Measurements from ENCODE around the gene ITGB6.

ITGB6 gene

DNA sequence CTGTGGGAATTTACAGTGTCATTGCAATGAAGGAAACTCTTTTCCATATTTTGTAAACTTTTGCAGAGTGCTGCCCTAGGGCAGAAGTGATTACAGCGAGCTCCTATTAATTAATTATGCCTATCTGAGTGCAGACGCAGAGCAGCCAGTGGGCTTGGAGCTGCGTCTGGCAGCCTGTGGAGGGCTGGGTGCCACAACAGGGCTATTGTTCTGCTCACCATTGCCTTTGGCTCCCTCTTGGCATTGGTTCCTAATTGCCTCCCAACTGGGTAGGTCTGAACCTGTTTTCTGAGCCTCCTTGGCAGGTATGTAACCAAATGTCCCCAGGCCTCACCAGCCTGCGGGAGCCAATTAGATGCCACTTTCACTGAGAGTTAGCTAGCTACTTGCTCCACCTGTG, 25.6 kb upstream of the ITGB6 start:
- H3K9me3 Mint-ChIP-seq = no peaks in the 10 kb centered on the region
- DNase-seq = no peak

DNA sequence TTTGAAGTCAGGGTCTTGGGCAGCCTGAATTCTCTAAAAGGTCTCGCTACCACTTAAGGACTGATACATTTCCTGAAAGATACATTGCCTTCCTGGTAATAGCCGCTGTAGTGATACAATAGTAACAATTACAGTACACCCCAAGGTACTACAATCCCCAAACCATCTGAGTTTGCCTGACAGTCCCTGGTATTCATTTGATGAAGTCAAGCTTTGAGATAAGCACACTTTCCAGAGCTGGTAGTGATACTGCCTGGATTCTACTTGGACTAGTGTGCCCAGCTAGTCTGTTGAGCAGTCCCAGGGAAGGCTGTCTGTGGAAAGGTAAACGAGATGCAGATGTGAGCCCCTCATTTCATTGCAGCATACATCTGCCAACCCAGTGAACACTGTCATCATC, 24.4 kb upstream of the ITGB6 start:
- no peak for ATAC-seq
- DNase-seq = no peak
- Mint-ChIP-seq H3K9me3 (no peaks in the 10 kb centered on the region), H3K36me3 (ENCODE audit: low read depth) (no peaks in the 10 kb centered on the region), H3K4me1 (peaks cover 45% of the 10 kb centered on the region), H3K27ac (peak overlapping the region; percentile 83), H3K4me3 (no peak overlapping the region), H3K27me3 (peaks cover 5% of the 10 kb centered on the region)

More for the DNA sequence above, 25.6 kb upstream of the ITGB6 start:
- H3K4me1 Mint-ChIP-seq = peaks cover 36% of the 10 kb centered on the region
- no peak overlapping the region for H3K27ac Mint-ChIP-seq
- H3K27me3 Mint-ChIP-seq = peaks cover 5% of the 10 kb centered on the region
- no peaks in the 10 kb centered on the region for H3K36me3 Mint-ChIP-seq (ENCODE audit: low read depth)
- no peak for ATAC-seq
- no peak overlapping the region for H3K4me3 Mint-ChIP-seq

GRCh38 chr2:160224060-160224459, 24.0 kb upstream of the ITGB6 start:
- peak overlapping the region; percentile 83 for H3K27ac Mint-ChIP-seq
- H3K4me3 Mint-ChIP-seq = peak overlapping the region; percentile 42
- DNase-seq (peak; percentile 20), ATAC-seq (peak; percentile 83)
- no peaks in the 10 kb centered on the region for H3K9me3 Mint-ChIP-seq
- H3K36me3 Mint-ChIP-seq (ENCODE audit: low read depth) = no peaks in the 10 kb centered on the region
- H3K4me1 Mint-ChIP-seq = peaks cover 45% of the 10 kb centered on the region
- H3K27me3 Mint-ChIP-seq = peaks cover 5% of the 10 kb centered on the region

DNA sequence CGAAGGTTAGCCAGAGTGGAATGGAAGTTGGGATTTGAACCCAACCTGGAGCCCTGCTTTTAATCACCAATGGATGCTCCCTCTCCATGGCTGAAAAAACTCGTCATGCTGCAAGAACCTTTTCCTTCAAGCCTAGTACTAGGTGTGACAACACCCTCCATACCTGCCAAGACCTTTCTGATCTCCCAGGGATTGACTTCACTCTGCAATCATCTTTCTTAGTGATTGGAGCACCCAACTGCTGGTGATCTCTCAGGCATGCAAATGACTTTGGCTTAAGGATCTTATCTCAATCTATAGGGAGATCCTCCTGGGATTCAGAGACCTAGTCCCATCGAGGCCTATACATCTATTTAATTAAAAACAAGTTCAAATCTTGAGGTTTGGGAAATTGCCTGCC, 23.5 kb upstream of the ITGB6 start:
- peak overlapping the region; percentile 83 for H3K27ac Mint-ChIP-seq
- H3K4me1 Mint-ChIP-seq = peaks cover 45% of the 10 kb centered on the region
- no peaks in the 10 kb centered on the region for H3K36me3 Mint-ChIP-seq (ENCODE audit: low read depth)
- ATAC-seq = no peak
- DNase-seq = no peak
- peak overlapping the region; percentile 42 for H3K4me3 Mint-ChIP-seq
- H3K9me3 Mint-ChIP-seq = no peaks in the 10 kb centered on the region
- peaks cover 5% of the 10 kb centered on the region for H3K27me3 Mint-ChIP-seq

GRCh38 chr2:160222546-160223283, 22.6 kb upstream of the ITGB6 start:
- Mint-ChIP-seq H3K27me3 (peaks cover 5% of the 10 kb centered on the region), H3K27ac (peak overlapping the region; percentile 15), H3K4me3 (no peak overlapping the region), H3K9me3 (no peaks in the 10 kb centered on the region), H3K4me1 (peaks cover 45% of the 10 kb centered on the region), H3K36me3 (ENCODE audit: low read depth) (no peaks in the 10 kb centered on the region)
- ATAC-seq (no peak), DNase-seq (no peak)

DNA sequence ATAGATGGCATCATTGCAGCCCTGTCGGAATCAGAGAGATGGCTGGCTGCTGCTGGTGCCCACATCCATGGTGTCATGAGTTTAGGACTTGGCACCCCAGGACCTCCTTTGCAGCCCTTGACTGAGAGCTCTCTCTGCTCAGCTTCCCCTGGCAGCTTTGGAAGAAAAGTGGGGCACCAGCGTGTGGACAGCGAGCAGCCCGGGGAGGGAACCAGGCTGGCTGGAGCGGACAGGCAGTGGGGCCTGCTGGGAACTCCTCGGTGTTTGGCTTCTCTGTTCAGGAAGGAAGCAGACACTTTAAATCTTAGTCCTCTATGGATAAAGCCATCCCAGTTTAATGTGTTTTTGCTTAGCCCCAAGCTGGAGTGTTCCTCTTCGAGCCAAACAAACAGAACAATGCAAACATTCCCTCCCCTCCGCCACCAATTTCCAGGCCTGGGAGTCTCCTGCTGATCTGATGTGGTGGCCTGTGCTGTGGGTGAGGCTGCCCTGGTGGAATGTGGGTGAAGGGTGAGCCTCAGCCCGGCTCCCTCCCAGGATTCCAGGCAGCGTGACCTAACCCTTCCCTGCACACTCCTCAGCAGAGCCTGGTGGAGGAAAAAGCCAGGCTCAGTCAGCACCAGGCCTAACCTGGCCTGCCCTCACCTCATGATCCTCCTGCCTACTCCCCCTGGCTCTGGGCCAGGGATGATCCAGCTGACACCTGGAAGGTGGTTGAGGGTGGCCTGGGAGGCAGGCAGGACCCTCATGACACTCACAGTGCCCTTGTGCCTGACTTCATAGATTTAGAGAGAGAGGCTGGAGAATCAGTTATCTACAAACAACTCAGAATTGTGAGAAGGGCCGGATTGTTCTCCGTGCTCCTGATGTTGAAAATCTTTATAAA, 21.6 kb upstream of the ITGB6 start:
- H3K27ac Mint-ChIP-seq = no peak overlapping the region
- peaks cover 43% of the 10 kb centered on the region for H3K4me1 Mint-ChIP-seq
- no peaks in the 10 kb centered on the region for H3K27me3 Mint-ChIP-seq
- H3K36me3 Mint-ChIP-seq (ENCODE audit: low read depth) = no peaks in the 10 kb centered on the region
- DNase-seq (no peak), ATAC-seq (no peak)
- no peak overlapping the region for H3K4me3 Mint-ChIP-seq
- H3K9me3 Mint-ChIP-seq = no peaks in the 10 kb centered on the region

DNA sequence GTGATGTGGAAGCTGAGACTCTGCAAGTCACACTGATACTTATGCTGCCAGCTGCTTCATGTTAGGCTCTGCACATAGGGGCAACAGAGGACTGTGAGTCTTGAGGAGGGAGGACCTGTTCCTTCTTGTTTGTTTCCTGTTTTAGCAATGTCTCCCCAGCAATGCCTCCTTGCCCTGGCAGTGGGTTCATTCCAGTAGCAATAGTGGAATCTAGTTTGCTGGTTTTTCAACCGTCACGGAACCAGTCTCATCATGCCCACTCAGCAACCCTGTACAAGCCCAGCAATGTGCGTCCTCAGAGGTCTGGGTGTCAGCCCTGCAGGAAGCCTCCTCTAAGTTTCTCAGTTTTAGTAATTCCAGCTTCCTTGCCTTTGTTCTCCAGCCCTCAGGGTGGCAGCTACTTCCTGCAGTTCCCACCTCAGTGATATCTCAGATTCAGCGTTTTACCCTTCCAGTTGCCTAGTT, 20.5 kb upstream of the ITGB6 start:
- H3K27ac Mint-ChIP-seq = peak overlapping the region; percentile 5

GRCh38 chr2:160220026-160220425, 20.0 kb upstream of the ITGB6 start:
- H3K27me3 Mint-ChIP-seq = no peaks in the 10 kb centered on the region

More for the DNA sequence above, 20.5 kb upstream of the ITGB6 start:
- DNase-seq (peak; percentile 20), ATAC-seq (peak; percentile 53)
- Mint-ChIP-seq H3K36me3 (ENCODE audit: low read depth) (no peaks in the 10 kb centered on the region), H3K27me3 (no peaks in the 10 kb centered on the region), H3K4me1 (peaks cover 43% of the 10 kb centered on the region), H3K4me3 (no peak overlapping the region), H3K9me3 (no peaks in the 10 kb centered on the region)

DNA sequence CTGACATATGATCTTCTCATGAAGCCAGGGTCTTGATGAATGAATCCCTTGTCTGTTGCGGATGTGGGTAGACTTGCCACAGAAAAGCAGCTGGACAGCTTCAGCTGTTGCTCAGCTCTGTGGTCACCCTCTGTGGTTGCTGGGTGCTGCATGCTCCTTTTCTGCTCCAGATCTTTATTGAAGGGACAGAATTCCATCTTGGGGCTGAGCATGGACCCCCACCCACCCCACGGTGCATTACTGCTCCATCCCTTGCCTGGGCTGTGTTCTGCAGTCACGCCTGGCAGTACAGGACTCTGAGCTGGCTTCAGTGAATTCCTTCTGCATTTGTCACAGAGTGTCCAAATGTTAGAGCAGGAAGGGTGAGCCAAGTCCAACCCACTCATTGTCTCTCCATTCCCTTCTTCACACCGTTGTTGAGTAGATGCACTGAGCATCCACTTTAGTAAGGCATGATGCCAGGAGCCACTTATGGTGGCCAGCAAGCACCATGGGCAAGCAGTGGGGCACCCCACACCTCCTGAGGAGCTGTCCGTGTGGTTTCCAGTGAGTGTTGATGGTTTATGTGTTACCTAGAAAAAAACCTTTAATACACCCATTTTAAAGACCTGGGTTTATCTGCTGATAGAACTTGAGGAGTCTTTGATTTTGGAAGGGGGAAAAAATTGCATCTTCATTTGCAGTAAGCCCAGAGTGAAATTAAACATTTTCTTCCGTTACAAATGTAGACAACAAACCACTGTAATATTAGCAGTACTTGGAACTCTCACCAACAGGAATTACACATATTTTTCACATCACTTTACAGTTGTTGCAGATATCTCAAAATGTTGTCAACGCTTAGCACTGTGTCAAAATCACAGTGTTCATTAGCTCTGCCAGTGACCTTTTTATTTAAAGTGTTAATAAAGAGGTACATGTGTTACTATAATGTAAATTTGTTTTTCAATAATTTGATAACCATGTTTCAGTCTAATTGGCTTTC, 14.7 kb upstream of the ITGB6 start:
- DNase-seq = no peak
- no peaks in the 10 kb centered on the region for H3K9me3 Mint-ChIP-seq
- peaks cover 13% of the 10 kb centered on the region for H3K27me3 Mint-ChIP-seq

More at GRCh38 chr2:160220026-160220425, 20.0 kb upstream of the ITGB6 start:
- Mint-ChIP-seq H3K4me1 (peaks cover 40% of the 10 kb centered on the region), H3K4me3 (no peak overlapping the region), H3K9me3 (no peaks in the 10 kb centered on the region), H3K36me3 (ENCODE audit: low read depth) (no peaks in the 10 kb centered on the region), H3K27ac (peak overlapping the region; percentile 5)
- ATAC-seq (peak; percentile 12), DNase-seq (no peak)

DNA sequence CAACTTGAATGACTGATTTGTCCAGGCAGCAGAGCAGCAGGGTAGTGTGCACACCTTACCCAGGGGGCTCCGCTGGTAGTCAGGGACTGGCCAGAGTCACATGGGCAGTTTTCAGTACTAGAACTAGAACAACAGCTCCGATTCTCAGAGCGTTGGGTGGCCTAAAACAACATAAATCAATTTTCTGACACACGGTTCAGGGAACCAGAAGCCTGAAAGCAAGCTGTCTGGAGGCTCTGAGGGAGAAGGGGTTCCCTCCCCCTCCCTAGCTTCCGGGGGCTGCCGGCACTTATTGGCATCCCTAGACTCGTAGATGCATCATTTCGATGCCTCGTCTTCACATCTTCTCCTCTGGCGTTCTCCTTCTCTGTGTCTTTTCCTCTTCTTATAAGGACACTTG, 13.4 kb upstream of the ITGB6 start:
- ATAC-seq = no peak
- Mint-ChIP-seq H3K9me3 (no peaks in the 10 kb centered on the region), H3K36me3 (ENCODE audit: low read depth) (no peaks in the 10 kb centered on the region), H3K27ac (no peak overlapping the region), H3K4me3 (no peak overlapping the region), H3K4me1 (peaks cover 23% of the 10 kb centered on the region), H3K27me3 (peaks cover 13% of the 10 kb centered on the region)
- no peak for DNase-seq

More for the DNA sequence above, 14.7 kb upstream of the ITGB6 start:
- H3K36me3 Mint-ChIP-seq (ENCODE audit: low read depth) = no peaks in the 10 kb centered on the region
- H3K4me1 Mint-ChIP-seq = peaks cover 12% of the 10 kb centered on the region
- H3K4me3 Mint-ChIP-seq = no peak overlapping the region
- no peak overlapping the region for H3K27ac Mint-ChIP-seq
- no peak for ATAC-seq

DNA sequence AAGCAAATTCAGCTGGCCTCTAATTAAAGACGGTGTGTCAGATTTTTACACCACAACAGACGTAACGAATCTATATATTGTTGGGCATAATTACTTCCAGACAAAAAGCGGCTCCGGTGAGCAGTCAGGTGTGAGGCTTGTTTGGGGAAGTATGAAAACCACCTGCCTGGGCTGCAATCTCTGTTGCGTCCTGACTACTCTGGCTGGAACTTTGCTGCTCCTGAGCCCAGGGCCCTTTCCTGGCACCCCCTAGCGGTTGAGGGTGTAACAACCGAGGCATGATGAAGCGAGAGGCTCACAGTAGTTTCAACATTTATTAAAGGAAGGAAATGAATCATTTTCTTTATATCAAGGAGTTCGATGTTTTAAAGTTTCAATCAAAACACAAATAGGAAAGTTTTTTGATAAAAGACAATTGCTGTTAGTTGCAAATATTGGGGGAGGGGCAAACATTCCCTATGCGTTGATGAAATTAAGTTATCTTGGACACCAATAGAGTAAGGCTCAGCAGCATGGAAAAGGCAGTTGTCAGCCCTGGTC, 10.6 kb upstream of the ITGB6 start:
- Mint-ChIP-seq H3K4me3 (no peak overlapping the region), H3K27me3 (peaks cover 13% of the 10 kb centered on the region), H3K4me1 (peaks cover 40% of the 10 kb centered on the region), H3K36me3 (ENCODE audit: low read depth) (no peaks in the 10 kb centered on the region), H3K9me3 (no peaks in the 10 kb centered on the region), H3K27ac (peak overlapping the region; percentile 25)
- DNase-seq (peak; percentile 80), ATAC-seq (peak; percentile 67)

- Mint-ChIP-seq H3K4me3 (no peak overlapping the region), H3K27me3 (peaks cover 10% of the 10 kb centered on the region), H3K36me3 (ENCODE audit: low read depth) (no peaks in the 10 kb centered on the region), H3K9me3 (no peaks in the 10 kb centered on the region), H3K4me1 (peaks cover 40% of the 10 kb centered on the region), H3K27ac (no peak overlapping the region)
- no peak for DNase-seq
- ATAC-seq = no peak
These were observed 9.4 kb upstream of the ITGB6 start for GRCh38 chr2:160209516-160209856.

- H3K27me3 Mint-ChIP-seq = peaks cover 9% of the 10 kb centered on the region
- H3K4me3 Mint-ChIP-seq = no peak overlapping the region
- peaks cover 40% of the 10 kb centered on the region for H3K4me1 Mint-ChIP-seq
- DNase-seq (no peak), ATAC-seq (no peak)
- peak overlapping the region; percentile 7 for H3K27ac Mint-ChIP-seq
- H3K9me3 Mint-ChIP-seq = no peaks in the 10 kb centered on the region
- H3K36me3 Mint-ChIP-seq (ENCODE audit: low read depth) = no peaks in the 10 kb centered on the region
These were observed 8.8 kb upstream of the ITGB6 start for GRCh38 chr2:160208655-160209515.

Data from activated naive CD8-positive, alpha-beta T cell treated with anti-CD3 and anti-CD28 coated beads, Interleukin-2, amount 50 U/mL, for 24 hours (primary cell).